Measurements from ENCODE around the gene NPPC.

The NPPC gene

DNA sequence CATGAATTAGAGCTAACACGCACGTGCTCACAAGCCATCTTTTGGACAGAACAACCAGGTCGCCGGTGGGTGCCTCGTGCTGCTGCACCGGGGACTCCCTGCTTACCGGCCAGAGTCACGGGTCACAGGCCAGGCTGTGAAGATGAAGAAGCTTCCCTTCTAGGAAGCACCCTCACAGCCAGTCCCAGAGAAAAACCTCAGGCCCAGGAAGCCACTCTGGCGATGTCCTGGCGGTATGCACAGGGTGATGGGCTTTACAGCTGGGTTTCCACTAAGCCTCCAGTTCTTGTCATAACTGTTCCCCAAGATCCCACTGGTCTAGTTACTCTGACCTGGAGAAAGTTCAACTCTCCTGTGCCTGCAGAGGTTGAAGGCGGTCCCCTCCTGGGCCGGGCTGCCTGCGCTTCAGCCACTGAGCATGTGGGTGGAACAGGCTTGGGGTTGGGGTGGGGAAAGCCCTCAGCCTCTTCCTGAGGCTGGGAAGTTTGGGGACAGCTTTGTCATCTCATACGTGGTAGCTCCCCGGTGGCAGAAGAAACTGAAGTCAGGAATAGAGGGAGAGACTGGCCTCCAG is 20.1 kb upstream of the NPPC start:
- H3K4me3 ChIP-seq (ENCODE audit: low read depth, low read length, poor library complexity, severe bottlenecking): no peak overlapping the region
- no peak overlapping the region for H2AFZ ChIP-seq (ENCODE audit: low read length)
- H3K9me3 ChIP-seq (ENCODE audit: low read length): peaks cover under 1% of the 10 kb centered on the region; the same call in 1 of the 2 replicates
- no peaks in the 10 kb centered on the region for H3F3A ChIP-seq (ENCODE audit: insufficient read depth, low read length)
- no peaks in the 10 kb centered on the region for H4K20me1 ChIP-seq (ENCODE audit: insufficient read depth, low read length)
- no peaks in the 10 kb centered on the region for H3K36me3 ChIP-seq (ENCODE audit: insufficient read depth, low read length)
- H3K9ac ChIP-seq (ENCODE audit: low read length): no peak overlapping the region
- H3K79me2 ChIP-seq (ENCODE audit: insufficient read depth, low read length): no peaks in the 10 kb centered on the region
- peaks cover 5% of the 10 kb centered on the region; the same call in 1 of the 2 replicates for H3K27me3 ChIP-seq (ENCODE audit: insufficient read depth, low read length)
- H3K9me2 ChIP-seq (ENCODE audit: low read depth, low read length): no peaks in the 10 kb centered on the region
- no peaks in the 10 kb centered on the region for H3K4me1 ChIP-seq (ENCODE audit: insufficient read depth, low read length, severe bottlenecking)
- H3K27ac ChIP-seq (ENCODE audit: low read depth, low read length, poor library complexity, severe bottlenecking): no peak overlapping the region
- H3K4me2 ChIP-seq (ENCODE audit: low read length): no peak overlapping the region
- TF ChIP-seq, protein P1, sequence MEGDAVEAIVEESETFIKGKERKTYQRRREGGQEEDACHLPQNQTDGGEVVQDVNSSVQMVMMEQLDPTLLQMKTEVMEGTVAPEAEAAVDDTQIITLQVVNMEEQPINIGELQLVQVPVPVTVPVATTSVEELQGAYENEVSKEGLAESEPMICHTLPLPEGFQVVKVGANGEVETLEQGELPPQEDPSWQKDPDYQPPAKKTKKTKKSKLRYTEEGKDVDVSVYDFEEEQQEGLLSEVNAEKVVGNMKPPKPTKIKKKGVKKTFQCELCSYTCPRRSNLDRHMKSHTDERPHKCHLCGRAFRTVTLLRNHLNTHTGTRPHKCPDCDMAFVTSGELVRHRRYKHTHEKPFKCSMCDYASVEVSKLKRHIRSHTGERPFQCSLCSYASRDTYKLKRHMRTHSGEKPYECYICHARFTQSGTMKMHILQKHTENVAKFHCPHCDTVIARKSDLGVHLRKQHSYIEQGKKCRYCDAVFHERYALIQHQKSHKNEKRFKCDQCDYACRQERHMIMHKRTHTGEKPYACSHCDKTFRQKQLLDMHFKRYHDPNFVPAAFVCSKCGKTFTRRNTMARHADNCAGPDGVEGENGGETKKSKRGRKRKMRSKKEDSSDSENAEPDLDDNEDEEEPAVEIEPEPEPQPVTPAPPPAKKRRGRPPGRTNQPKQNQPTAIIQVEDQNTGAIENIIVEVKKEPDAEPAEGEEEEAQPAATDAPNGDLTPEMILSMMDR (IDR thresholded peaks at IDR 0.05; ENCODE audit: low read length): no peak
- no peak for TF ChIP-seq EZH2 (IDR thresholded peaks at IDR 0.05; ENCODE audit: borderline replicate concordance, low read length)

DNA sequence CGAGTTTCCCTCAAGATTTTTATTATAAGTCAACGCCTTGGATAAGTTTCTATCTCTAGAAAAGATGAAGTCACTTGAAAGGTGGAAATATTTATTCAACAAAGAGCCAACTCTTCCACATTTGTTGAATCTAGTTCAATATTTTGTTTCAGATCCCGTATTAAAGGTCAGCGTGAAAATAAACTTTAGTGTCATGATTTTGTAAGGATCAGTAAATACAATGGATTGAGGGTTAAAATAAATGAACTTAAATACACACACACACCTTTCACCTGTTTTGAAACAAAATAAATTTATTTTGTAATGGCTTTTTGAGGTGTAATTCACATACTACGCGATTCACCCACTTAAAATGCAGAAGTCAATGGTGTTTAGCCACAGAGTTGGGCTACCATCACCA is 16.0 kb upstream of the NPPC start:
- no peak overlapping the region for H2AFZ ChIP-seq (ENCODE audit: low read length)
- no peaks in the 10 kb centered on the region for H3K9me2 ChIP-seq (ENCODE audit: low read depth, low read length)
- no peaks in the 10 kb centered on the region for H3K9me3 ChIP-seq (ENCODE audit: low read length)
- H4K20me1 ChIP-seq (ENCODE audit: insufficient read depth, low read length): no peaks in the 10 kb centered on the region
- no peak for TF ChIP-seq EZH2 (IDR thresholded peaks at IDR 0.05; ENCODE audit: borderline replicate concordance, low read length)
- TF ChIP-seq, protein P1 (IDR thresholded peaks at IDR 0.05; ENCODE audit: low read length): no peak
- no peak overlapping the region for H3K27ac ChIP-seq (ENCODE audit: low read depth, low read length, poor library complexity, severe bottlenecking)
- no peaks in the 10 kb centered on the region for H3F3A ChIP-seq (ENCODE audit: insufficient read depth, low read length)
- no peaks in the 10 kb centered on the region; the same call in 1 of the 2 replicates for H3K27me3 ChIP-seq (ENCODE audit: insufficient read depth, low read length)
- no peak overlapping the region for H3K9ac ChIP-seq (ENCODE audit: low read length)
- no peak overlapping the region for H3K4me3 ChIP-seq (ENCODE audit: low read depth, low read length, poor library complexity, severe bottlenecking)
- H3K79me2 ChIP-seq (ENCODE audit: insufficient read depth, low read length): no peaks in the 10 kb centered on the region
- H3K4me2 ChIP-seq (ENCODE audit: low read length): no peak overlapping the region
- no peaks in the 10 kb centered on the region for H3K36me3 ChIP-seq (ENCODE audit: insufficient read depth, low read length)
- H3K4me1 ChIP-seq (ENCODE audit: insufficient read depth, low read length, severe bottlenecking): no peaks in the 10 kb centered on the region

DNA sequence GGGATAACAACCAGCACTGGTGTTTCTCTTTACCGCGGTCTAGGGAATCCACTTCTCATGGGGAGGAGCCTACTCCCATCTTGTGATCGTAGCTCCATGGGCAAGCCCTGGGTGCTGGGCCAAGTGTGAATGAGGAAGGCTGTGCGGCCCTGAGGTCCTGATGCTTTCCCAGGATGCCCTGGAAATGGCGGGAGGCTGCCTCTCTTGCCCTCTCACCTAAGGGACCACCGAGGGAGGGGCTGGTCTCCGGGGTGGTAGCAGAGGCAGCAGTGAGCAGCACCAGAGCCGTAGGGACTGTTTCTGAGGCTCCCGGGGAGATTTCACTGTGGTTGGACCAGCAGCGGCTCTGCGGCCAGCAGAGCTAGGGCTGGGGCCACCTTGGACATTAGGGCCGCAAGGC is 15.5 kb upstream of the NPPC start:
- no peak overlapping the region for H3K27ac ChIP-seq (ENCODE audit: low read depth, low read length, poor library complexity, severe bottlenecking)
- no peak overlapping the region for H3K4me2 ChIP-seq (ENCODE audit: low read length)
- TF ChIP-seq, protein P1 (IDR thresholded peaks at IDR 0.05; ENCODE audit: low read length): no peak
- TF ChIP-seq EZH2 (IDR thresholded peaks at IDR 0.05; ENCODE audit: borderline replicate concordance, low read length): no peak
- H3F3A ChIP-seq (ENCODE audit: insufficient read depth, low read length): no peaks in the 10 kb centered on the region
- no peaks in the 10 kb centered on the region; the same call in 1 of the 2 replicates for H3K27me3 ChIP-seq (ENCODE audit: insufficient read depth, low read length)
- no peaks in the 10 kb centered on the region for H3K36me3 ChIP-seq (ENCODE audit: insufficient read depth, low read length)
- no peaks in the 10 kb centered on the region for H3K4me1 ChIP-seq (ENCODE audit: insufficient read depth, low read length, severe bottlenecking)
- H3K9me2 ChIP-seq (ENCODE audit: low read depth, low read length): no peaks in the 10 kb centered on the region
- no peaks in the 10 kb centered on the region for H4K20me1 ChIP-seq (ENCODE audit: insufficient read depth, low read length)
- H3K9me3 ChIP-seq (ENCODE audit: low read length): no peaks in the 10 kb centered on the region
- H3K4me3 ChIP-seq (ENCODE audit: low read depth, low read length, poor library complexity, severe bottlenecking): no peak overlapping the region
- no peaks in the 10 kb centered on the region for H3K79me2 ChIP-seq (ENCODE audit: insufficient read depth, low read length)
- H2AFZ ChIP-seq (ENCODE audit: low read length): no peak overlapping the region
- H3K9ac ChIP-seq (ENCODE audit: low read length): no peak overlapping the region

Measured in OCI-LY1 (cell line).